Measurements from ENCODE around the gene DUSP1.

The DUSP1 gene

DNA sequence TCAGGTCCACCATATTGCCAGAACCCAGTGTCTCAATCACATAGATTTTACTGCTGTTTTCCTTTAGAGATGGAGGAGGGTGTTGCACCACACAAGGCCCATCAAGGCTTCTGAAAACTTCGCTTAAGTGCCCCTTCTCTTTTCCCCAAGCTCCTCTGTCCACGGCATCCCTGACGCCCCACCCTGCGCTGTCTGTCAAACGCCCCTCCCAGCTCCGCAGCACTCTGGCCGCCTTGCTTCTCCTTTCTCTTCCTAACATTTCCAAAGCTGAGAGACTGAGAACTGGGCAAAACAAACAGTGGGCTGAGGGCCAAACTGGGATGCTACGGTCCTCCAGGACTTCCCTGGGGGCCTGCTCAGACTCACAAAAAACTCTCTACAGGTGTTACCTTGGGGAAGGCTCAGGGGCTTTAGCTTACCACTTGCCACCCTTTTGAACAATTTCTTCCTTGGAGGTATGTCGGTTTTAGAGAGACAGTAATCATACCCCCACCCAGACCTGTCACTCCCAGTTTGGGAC, 34.8 kb upstream of the DUSP1 start:
- Histone ChIP-seq H3K27me3 (ENCODE audit: insufficient read depth, low read depth, severe bottlenecking) (no peaks in the 10 kb centered on the region), H3K36me3 (no peaks in the 10 kb centered on the region), H3K4me3 (ENCODE audit: low read depth, low read length) (no peak overlapping the region), H3K9me3 (ENCODE audit: severe bottlenecking) (no peaks in the 10 kb centered on the region), H3K27ac (no peak overlapping the region)
- DNase-seq, result no peak
- TF ChIP-seq, protein P1, sequence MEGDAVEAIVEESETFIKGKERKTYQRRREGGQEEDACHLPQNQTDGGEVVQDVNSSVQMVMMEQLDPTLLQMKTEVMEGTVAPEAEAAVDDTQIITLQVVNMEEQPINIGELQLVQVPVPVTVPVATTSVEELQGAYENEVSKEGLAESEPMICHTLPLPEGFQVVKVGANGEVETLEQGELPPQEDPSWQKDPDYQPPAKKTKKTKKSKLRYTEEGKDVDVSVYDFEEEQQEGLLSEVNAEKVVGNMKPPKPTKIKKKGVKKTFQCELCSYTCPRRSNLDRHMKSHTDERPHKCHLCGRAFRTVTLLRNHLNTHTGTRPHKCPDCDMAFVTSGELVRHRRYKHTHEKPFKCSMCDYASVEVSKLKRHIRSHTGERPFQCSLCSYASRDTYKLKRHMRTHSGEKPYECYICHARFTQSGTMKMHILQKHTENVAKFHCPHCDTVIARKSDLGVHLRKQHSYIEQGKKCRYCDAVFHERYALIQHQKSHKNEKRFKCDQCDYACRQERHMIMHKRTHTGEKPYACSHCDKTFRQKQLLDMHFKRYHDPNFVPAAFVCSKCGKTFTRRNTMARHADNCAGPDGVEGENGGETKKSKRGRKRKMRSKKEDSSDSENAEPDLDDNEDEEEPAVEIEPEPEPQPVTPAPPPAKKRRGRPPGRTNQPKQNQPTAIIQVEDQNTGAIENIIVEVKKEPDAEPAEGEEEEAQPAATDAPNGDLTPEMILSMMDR (IDR thresholded peaks at IDR 0.05; ENCODE audit: low read depth, low read length), result no peak

DNA sequence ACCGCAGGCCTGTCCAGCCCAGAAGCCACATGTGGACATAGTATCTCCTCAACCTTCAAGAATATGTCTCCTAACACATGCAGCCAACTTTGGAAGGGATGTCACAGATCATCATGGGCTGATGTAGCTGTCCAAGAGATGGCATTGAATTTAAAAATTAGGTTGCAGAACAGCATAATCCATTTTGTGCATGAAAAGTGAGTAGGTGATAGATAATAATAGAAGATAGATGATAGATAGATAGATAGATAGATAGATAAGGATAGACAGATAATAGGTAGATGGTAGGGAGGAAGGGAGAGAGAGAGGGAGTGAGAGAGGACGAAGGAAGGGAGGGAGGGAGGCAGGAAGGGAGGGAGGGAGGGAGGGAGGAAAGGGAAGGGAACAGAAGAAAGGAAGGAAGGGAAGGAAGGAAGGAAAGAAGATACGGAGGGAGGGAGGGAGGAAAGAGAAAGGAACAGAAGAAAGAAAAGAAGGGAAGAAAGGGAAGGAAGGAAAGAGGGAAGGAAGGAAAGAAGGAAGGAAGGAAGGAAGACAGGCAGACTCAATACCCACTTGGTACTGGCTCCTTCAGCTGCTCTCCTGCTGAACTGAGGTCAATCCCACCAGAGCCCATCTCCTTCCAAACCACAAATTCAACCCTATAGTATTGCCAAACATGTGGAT, 34.2 kb upstream of the DUSP1 start:
- Histone ChIP-seq H3K9me3 (ENCODE audit: severe bottlenecking) (no peaks in the 10 kb centered on the region), H3K4me3 (ENCODE audit: low read depth, low read length) (no peak overlapping the region), H3K27me3 (ENCODE audit: insufficient read depth, low read depth, severe bottlenecking) (no peaks in the 10 kb centered on the region), H3K36me3 (no peaks in the 10 kb centered on the region), H3K27ac (no peak overlapping the region)
- DNase-seq, result no peak
- TF ChIP-seq, protein P1 (IDR thresholded peaks at IDR 0.05; ENCODE audit: low read depth, low read length), result no peak

DNA sequence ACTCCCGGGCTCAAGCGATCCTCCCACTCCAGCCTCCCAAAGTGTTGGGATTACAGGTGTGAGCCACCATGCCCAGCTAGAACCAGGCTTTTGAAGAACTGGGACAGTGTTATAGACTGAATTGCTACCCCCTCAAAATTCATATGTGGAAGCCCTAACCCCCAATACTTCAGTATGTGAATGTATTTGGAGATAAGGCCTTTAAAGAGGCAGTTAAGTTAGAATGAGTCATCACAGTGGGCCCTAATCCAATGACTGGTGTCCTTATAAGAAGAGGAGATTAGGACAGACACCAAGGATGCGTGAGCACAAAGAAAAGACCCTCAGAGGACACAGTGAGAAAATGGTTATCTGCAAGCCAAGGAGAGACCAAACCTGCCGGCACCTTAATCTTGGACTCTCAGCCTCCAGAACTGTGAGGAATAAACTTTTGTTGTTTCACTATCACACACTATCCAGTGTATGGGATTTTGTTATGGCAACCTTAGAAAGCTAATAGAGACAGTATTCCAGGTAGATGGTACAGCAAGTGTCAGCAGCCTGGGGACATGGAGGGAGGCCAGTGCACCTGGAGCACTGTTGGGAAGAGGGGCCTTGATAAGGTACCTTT, 31.7 kb upstream of the DUSP1 start:
- DNase-seq, result no peak
- no peaks in the 10 kb centered on the region for H3K27me3 ChIP-seq (ENCODE audit: insufficient read depth, low read depth, severe bottlenecking)
- TF ChIP-seq, protein P1 (IDR thresholded peaks at IDR 0.05; ENCODE audit: low read depth, low read length), result no peak
- no peaks in the 10 kb centered on the region for H3K9me3 ChIP-seq (ENCODE audit: severe bottlenecking)
- H3K27ac ChIP-seq, result no peak overlapping the region
- no peaks in the 10 kb centered on the region for H3K36me3 ChIP-seq
- H3K4me3 ChIP-seq (ENCODE audit: low read depth, low read length), result no peak overlapping the region

DNA sequence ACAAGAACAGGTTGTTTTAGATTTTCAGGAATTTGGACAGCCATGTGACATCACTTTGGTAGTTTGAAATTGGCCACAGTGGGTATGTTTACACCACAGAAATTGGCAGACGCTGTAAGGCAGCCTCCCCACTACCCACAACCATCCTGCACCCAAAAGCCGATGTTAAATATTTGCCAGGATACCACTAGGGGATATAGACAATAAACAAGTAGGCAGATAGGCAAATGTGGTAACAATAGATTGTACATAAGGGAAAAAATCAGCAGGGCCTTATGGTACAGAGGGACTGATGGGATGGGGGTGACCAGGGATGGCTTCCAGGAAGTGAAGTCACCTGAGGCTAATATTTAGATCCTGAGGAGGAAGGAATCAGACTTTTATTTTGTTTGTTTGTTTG, 31.1 kb upstream of the DUSP1 start:
- Histone ChIP-seq H3K27ac (no peak overlapping the region), H3K4me3 (ENCODE audit: low read depth, low read length) (no peak overlapping the region), H3K27me3 (ENCODE audit: insufficient read depth, low read depth, severe bottlenecking) (no peaks in the 10 kb centered on the region), H3K36me3 (no peaks in the 10 kb centered on the region), H3K9me3 (ENCODE audit: severe bottlenecking) (no peaks in the 10 kb centered on the region)
- TF ChIP-seq, protein P1 (IDR thresholded peaks at IDR 0.05; ENCODE audit: low read depth, low read length), result no peak
- no peak for DNase-seq

DNA sequence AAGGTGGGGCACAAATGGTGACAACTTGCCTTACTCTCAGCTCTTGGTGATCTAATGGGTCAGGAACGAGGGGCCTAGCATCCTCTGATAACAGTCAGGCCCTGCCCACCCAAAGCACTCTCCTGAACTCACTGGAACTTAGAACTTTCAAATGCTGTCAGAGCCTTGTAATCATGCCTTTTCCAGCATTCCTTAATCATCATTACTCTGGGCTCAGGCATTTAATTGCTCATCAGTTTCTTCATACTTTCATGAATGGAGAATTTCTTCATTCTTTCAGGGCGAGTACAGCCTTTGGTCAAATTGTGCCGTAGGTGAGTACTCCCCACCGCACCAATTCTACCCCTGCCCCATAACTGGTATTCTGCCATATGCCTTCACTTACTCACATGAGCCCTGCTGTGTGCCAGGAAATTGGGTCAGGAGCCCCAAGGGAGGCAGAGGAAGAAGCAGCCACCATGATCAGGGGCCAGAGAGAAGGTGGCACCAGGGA, 30.2 kb upstream of the DUSP1 start:
- H3K4me3 ChIP-seq (ENCODE audit: low read depth, low read length), result no peak overlapping the region
- H3K36me3 ChIP-seq, result no peaks in the 10 kb centered on the region
- no peaks in the 10 kb centered on the region for H3K27me3 ChIP-seq (ENCODE audit: insufficient read depth, low read depth, severe bottlenecking)
- no peaks in the 10 kb centered on the region for H3K9me3 ChIP-seq (ENCODE audit: severe bottlenecking)
- H3K27ac ChIP-seq, result no peak overlapping the region
- no peak for DNase-seq
- TF ChIP-seq, protein P1 (IDR thresholded peaks at IDR 0.05; ENCODE audit: low read depth, low read length), result no peak

Data from WERI-Rb-1 (cell line).